B cell (primary cell): ENCODE measurements around the gene GH2. TPM values are rescaled to one million over a fixed set of nuclear protein-coding genes. Genes with fewer than 3 reads are reported as not detected.
"Not testable (repeated sequence)": the region's sequence is repeated elsewhere in the genome, so short reads cannot be mapped to it uniquely, and the experiment has no call there.

Source experiments
- ATAC-seq: fragments of 200-7000 bp; cut with Tn5 transposase; one replicate; pipeline ENCODE4 v1.10.0; 2021; ENCODE audit warnings: low read depth, mild to moderate bottlenecking, moderate number of reproducible peaks, moderate library complexity
- CTCF ChIA-PET: fragments of 350-600 bp; sonication (Branson Sonifier 250); formaldehyde crosslinking; loops from one replicate; lab custom pipeline; 2021; ENCODE audit warnings: antibody characterized with exemption, inconsistent platforms; lab: Charles Lee
- POLR2A ChIA-PET: fragments of 350-600 bp; sonication (Branson Sonifier 250); formaldehyde crosslinking; loops from one replicate; lab custom pipeline; 2021; ENCODE audit warnings: antibody characterized with exemption; lab: Charles Lee
- DNase-seq: peaks from one replicate; pipeline ENCODE4 v3.0.0; 2013
- H2AFZ ChIP-seq: 2 replicates; pipeline ENCODE4 v1.6.1; 2012; ENCODE audit warnings: mild to moderate bottlenecking, low read depth, low read length; ENCODE audit not compliant: insufficient read depth, poor library complexity, severe bottlenecking
- H3K27ac ChIP-seq, 2 donors: 1 replicate in 1 of 2; 2 replicates in 1 of 2; pipeline ENCODE4 v1.5.1; 2012 to 2013; ENCODE audit warnings: low read length in 2 of 2, mild to moderate bottlenecking in 2 of 2, moderate library complexity in 1 of 2
- H3K27me3 ChIP-seq, 4 experiments: fragments of 200-600 bp in 1 of 4; sonication (generic) in 1 of 4; replicated peaks in 1 of 4; 1 replicate in 2 of 4; 2 replicates in 2 of 4; pipeline versions ENCODE4 v1.6.1 to v1.7.0; 2013 to 2016; ENCODE audit warnings: low read length in 3 of 4, mild to moderate bottlenecking in 2 of 4, mixed read lengths in 1 of 4, moderate library complexity in 1 of 4; ENCODE audit not compliant: insufficient read depth in 4 of 4, control insufficient read depth in 3 of 4; ENCODE audit errors: control extremely low read depth in 1 of 4
- H3K36me3 ChIP-seq, 2 experiments: replicated peaks in 1 of 2; 1 replicate in 1 of 2; 2 replicates in 1 of 2; pipeline versions ENCODE4 v1.6.1 to v1.7.1; 2013; ENCODE audit warnings: low read length in 1 of 2; ENCODE audit not compliant: insufficient read depth in 2 of 2, control insufficient read depth in 1 of 2; ENCODE audit errors: control extremely low read depth in 1 of 2, extremely low read depth in 1 of 2
- H3K4me1 ChIP-seq, 2 donors: fragments of 200-600 bp in 1 of 2; sonication (generic) in 1 of 2; 1 replicate in 1 of 2; 2 replicates in 1 of 2; pipeline versions ENCODE4 v1.5.1 to v1.6.1; 2013 to 2017; ENCODE audit warnings: low read length in 2 of 2; ENCODE audit not compliant: control insufficient read depth in 2 of 2, insufficient read depth in 2 of 2
- H3K4me2 ChIP-seq: replicated peaks from 2 replicates; pipeline ENCODE3; 2012; ENCODE audit warnings: mild to moderate bottlenecking, low read depth, low read length; ENCODE audit not compliant: poor library complexity, severe bottlenecking
- H3K4me3 ChIP-seq, 5 experiments: fragments of 200-600 bp in 1 of 5; sonication (generic) in 1 of 5; 1 replicate in 3 of 5; 2 replicates in 2 of 5; pipeline versions ENCODE4 v1.5.1 to v1.7.0; 2011 to 2016; ENCODE audit warnings: low read length in 4 of 5, mild to moderate bottlenecking in 4 of 5, low read depth in 2 of 5, control low read depth in 1 of 5, moderate library complexity in 1 of 5; ENCODE audit not compliant: insufficient read depth in 1 of 5; ENCODE audit errors: control extremely low read depth in 1 of 5, extremely low read depth in 1 of 5
- H3K79me2 ChIP-seq: fragments of 200-600 bp; sonication (generic); one replicate; pipeline ENCODE4 v1.6.0; 2016; ENCODE audit warnings: low read length; ENCODE audit not compliant: control insufficient read depth, insufficient read depth
- H3K9ac ChIP-seq: fragments of 200-600 bp; sonication (generic); 2 replicates; pipeline ENCODE4 v1.6.1; 2017; ENCODE audit warnings: mild to moderate bottlenecking, low read length, moderate library complexity
- H3K9me3 ChIP-seq, 3 donors: one replicate each; pipeline versions ENCODE4 v1.6.1 to v1.7.1; 2013; ENCODE audit warnings: low read length in 2 of 3; ENCODE audit not compliant: control insufficient read depth in 2 of 3, insufficient read depth in 1 of 3; ENCODE audit errors: control extremely low read depth in 1 of 3
- H4K20me1 ChIP-seq: 2 replicates; pipeline ENCODE4 v1.6.0; 2012; ENCODE audit warnings: mild to moderate bottlenecking, low read length; ENCODE audit not compliant: insufficient read depth, control insufficient read depth, poor library complexity, severe bottlenecking
- H3K27ac Mint-ChIP-seq: one replicate; pipeline ENCODE4 v1.8.0; 2021; ENCODE audit warnings: mixed read lengths
- H3K27me3 Mint-ChIP-seq: one replicate; pipeline ENCODE4 v1.8.0; 2021; ENCODE audit warnings: mixed read lengths
- H3K4me1 Mint-ChIP-seq: one replicate; pipeline ENCODE4 v1.8.0; 2021; ENCODE audit warnings: mixed read lengths
- H3K4me3 Mint-ChIP-seq: one replicate; pipeline ENCODE4 v1.8.0; 2021; ENCODE audit warnings: mixed read lengths
- H3K9me3 Mint-ChIP-seq: one replicate; pipeline ENCODE4 v1.8.0; 2022; ENCODE audit warnings: mixed read lengths; ENCODE audit not compliant: insufficient read depth
- CTCF ChIP-seq: fragments of 200-600 bp; IDR thresholded peaks from one replicate; pipeline ENCODE4 v1.8.0; 2022; ENCODE audit warnings: antibody characterized with exemption, mild to moderate bottlenecking
- WGBS: methylation state at CpG from one replicate; pipeline ENCODE4 v1.1.5; 2013; ENCODE audit warnings: missing lambda C conversion rate; ENCODE audit not compliant: insufficient coverage; 5-methylcytosine and 5-hydroxymethylcytosine counted together
- intact Hi-C: fragments of 100-400 bp; cut with micrococcal nuclease; formaldehyde crosslinking; loops from one replicate; pipeline ENCODE4 v1.10.0; 2022
- polyA plus RNA-seq: library from polyadenylated mRNA; depleted of rRNA; stranded (reverse); fragments of >200 nt; gene quantifications from 2 replicates; pipeline ENCODE4 v1.2.3, GENCODE V29; 2012
- total RNA-seq, 2 donors: library from RNA; stranded (reverse); fragments of 120-200 nt in 1 of 2; gene quantifications; 1 replicate in 1 of 2; 2 replicates in 1 of 2; pipeline versions ENCODE4 v1.2.3 to v1.2.4, GENCODE V29; 2013 to 2022

The GH2 gene
- total and polyA plus RNA-seq, 2 donors (not counting 1 experiment from before 2014, with no cell fraction given): not detected

GRCh38 chr17:63909586-63909985 is 27.8 kb upstream of the GH2 start:
- H3K9me3 Mint-ChIP-seq, H3K9me3 ChIP-seq, H3K79me2 ChIP-seq, H3K4me3 Mint-ChIP-seq, H3K9ac ChIP-seq, H4K20me1 ChIP-seq, H3K27me3 Mint-ChIP-seq, H3K36me3 ChIP-seq, ATAC-seq, POLR2A ChIA-PET, DNase-seq, H2AFZ ChIP-seq, H3K27ac Mint-ChIP-seq, H3K4me3 ChIP-seq, H3K27me3 ChIP-seq, H3K4me2 ChIP-seq, H3K27ac ChIP-seq: not testable (repeated sequence)
- H3K4me1 ChIP-seq: peaks cover 9 to 22% of the 10 kb centered on the region in 2 donors
- CTCF ChIA-PET: interaction anchor here (1.6 to 13.3 kb wide), 4 partner anchors 10 to 222 kb away, joined by 4 to 504 read pairs (median 140); partner anchors contain the start of genes ERN1 and GH1
- WGBS: 100% methylated on average over 5 of the region's 10 CpGs
- peaks cover 24% of the 10 kb centered on the region for H3K4me1 Mint-ChIP-seq
- intact Hi-C loops: loop anchor here (10.0 kb wide), 1 partner anchor 375 kb away; no protein-coding TSS in a partner anchor

GRCh38 chr17:63907161-63907778 is 25.5 kb upstream of the GH2 start:
- not testable (repeated sequence) for H3K4me1 ChIP-seq, H4K20me1 ChIP-seq, H3K4me3 Mint-ChIP-seq, H3K79me2 ChIP-seq, H3K27me3 Mint-ChIP-seq, H3K27ac ChIP-seq, H3K9me3 ChIP-seq, H3K4me3 ChIP-seq, H3K27ac Mint-ChIP-seq, H3K27me3 ChIP-seq, H3K9me3 Mint-ChIP-seq, H2AFZ ChIP-seq, DNase-seq, H3K9ac ChIP-seq, H3K36me3 ChIP-seq, H3K4me2 ChIP-seq
- peak; percentile 20 for TF ChIP-seq CTCF
- ChIA-PET POLR2A (interaction anchor here (0.5 kb wide), 1 partner anchor 120 kb away, joined by 5 read pairs; no protein-coding TSS in a partner anchor), CTCF (interaction anchor here (0.7 to 10.0 kb wide), 8 partner anchors 13 to 225 kb away, joined by 3 to 164 read pairs (median 10); partner anchors contain the start of gene ERN1)
- peak; percentile 35 for ATAC-seq
- peaks cover 11% of the 10 kb centered on the region for H3K4me1 Mint-ChIP-seq
- WGBS: 92% methylated on average over 6 of the region's 12 CpGs
- intact Hi-C loops: loop anchor here (10.0 kb wide), 1 partner anchor 378 kb away; no protein-coding TSS in a partner anchor

GRCh38 chr17:63904796-63905195 is 23.1 kb upstream of the GH2 start:
- H3K9me3 Mint-ChIP-seq, H3K27me3 ChIP-seq, H4K20me1 ChIP-seq, H3K79me2 ChIP-seq, H3K27ac ChIP-seq, ATAC-seq, H3K9ac ChIP-seq, DNase-seq, H3K4me3 Mint-ChIP-seq, H3K36me3 ChIP-seq, H3K27me3 Mint-ChIP-seq, H3K4me1 Mint-ChIP-seq, H3K4me3 ChIP-seq, H2AFZ ChIP-seq, H3K4me2 ChIP-seq, H3K27ac Mint-ChIP-seq, H3K4me1 ChIP-seq, POLR2A ChIA-PET, H3K9me3 ChIP-seq: not testable (repeated sequence)
- intact Hi-C loops: loop anchor here (10.0 kb wide), 1 partner anchor 380 kb away; no protein-coding TSS in a partner anchor
- WGBS: no CpG with 5 or more reads among the region's 8 CpGs
- CTCF ChIA-PET: interaction anchor here (0.7 to 9.4 kb wide), 13 partner anchors 13 to 375 kb away, joined by 3 to 152 read pairs (median 16); partner anchors contain the start of genes ERN1, GH1 and ICAM2
